GM10266 (cell line): ENCODE results near the gene PFKP.

Experiments used
- DNase-seq: peaks from one replicate; pipeline ENCODE4 v3.0.0; 2012; ENCODE audit errors: extremely low spot score
- CTCF ChIP-seq: IDR thresholded peaks from 2 replicates; pipeline ENCODE4 v1.5.1; 2012; ENCODE audit warnings: mild to moderate bottlenecking, low read depth; ENCODE audit not compliant: control insufficient read depth, insufficient read depth; ENCODE audit errors: missing control alignments

Gene PFKP

GRCh38 chr10:3172081-3172445 is 104.7 kb downstream of the PFKP start:
- no peak for TF ChIP-seq CTCF
- DNase-seq: no peak

- peak; percentile 98 for DNase-seq
Observed at GRCh38 chr10:3172446-3173170, 105.3 kb downstream of the PFKP start, which contains the start of gene PITRM1. PITRM1 (minus strand) TSS chr10:3172782; CDS start chr10:3172772, 10 bp downstream.

GRCh38 chr10:3173171-3173878 is 106.0 kb downstream of the PFKP start:
- no peak for TF ChIP-seq CTCF
- no peak for DNase-seq

More at GRCh38 chr10:3172446-3173170, 105.3 kb downstream of the PFKP start, which contains the start of gene PITRM1:
- TF ChIP-seq CTCF: no peak

- TF ChIP-seq CTCF: no peak
- DNase-seq: peak; percentile 24
Observed at GRCh38 chr10:3178042-3178441, 110.7 kb downstream of the PFKP start.

- no peak for DNase-seq
- no peak for TF ChIP-seq CTCF
Observed at GRCh38 chr10:3179174-3179573, 111.8 kb downstream of the PFKP start.

GRCh38 chr10:3180355-3181025 is 113.1 kb downstream of the PFKP start:
- no peak for TF ChIP-seq CTCF
- no peak for DNase-seq
